Germinal center (tissue), 1 donor: ENCODE data around the gene HELB.

Experiments
- DNase-seq: peaks from one replicate; pipeline ENCODE4 v3.0.0; 2012; ENCODE audit warnings: mixed read lengths, low spot score

Gene HELB

GRCh38 chr12:66365718-66366490 is 63.6 kb downstream of the HELB start:
- DNase-seq: no peak

GRCh38 chr12:66367015-66367667 is 64.8 kb downstream of the HELB start:
- DNase-seq: no peak

- DNase-seq: no peak
Measured at GRCh38 chr12:66371982-66372381, 69.7 kb downstream of the HELB start.

- DNase-seq: no peak
Measured at GRCh38 chr12:66375560-66375959, 73.3 kb downstream of the HELB start.

- no peak for DNase-seq
Measured at GRCh38 chr12:66379616-66380015, 77.3 kb downstream of the HELB start.

- DNase-seq: no peak
Measured at GRCh38 chr12:66380769-66381535, 78.7 kb downstream of the HELB start.

GRCh38 chr12:66387117-66387516 is 84.8 kb downstream of the HELB start:
- DNase-seq: no peak
